Measurements from ENCODE around the gene CCR8.

- TF ChIP-seq ZFP3 (CRISPR knock-in tag; IDR thresholded peaks at IDR 0.05) (no peak), ZC3H10 (CRISPR knock-in tag; IDR thresholded peaks at IDR 0.05) (no peak), ARNTL (CRISPR knock-in tag; IDR thresholded peaks at IDR 0.05; ENCODE audit: borderline replicate concordance, low read depth) (no peak), RARB (CRISPR knock-in tag; IDR thresholded peaks at IDR 0.05) (no peak), ZFP30 (CRISPR knock-in tag; IDR thresholded peaks at IDR 0.05) (no peak), BACH2 (CRISPR knock-in tag; IDR thresholded peaks at IDR 0.05; ENCODE audit: borderline replicate concordance) (no peak), GLIS3 (CRISPR knock-in tag; IDR thresholded peaks at IDR 0.05) (no peak)
Observed at GRCh38 chr3:39339086-39339485, 9.6 kb downstream of the CCR8 start.
